PC-9 (cell line): ENCODE data around the gene ZNF438.

ENCODE experiments used
- EZH2 ChIP-seq: fragments of 200-600 bp; sonication (generic); IDR thresholded peaks from 2 replicates; pipeline ENCODE4 v1.8.0; 2017; ENCODE audit warnings: antibody characterized with exemption, low read depth
- TF ChIP-seq, protein P1 (sequence below): fragments of 200-600 bp; sonication (generic); conservative IDR thresholded peaks from 2 replicates; pipeline ENCODE4 v1.6.1; 2017; ENCODE audit warnings: mixed run types, antibody characterized with exemption, mild to moderate bottlenecking, moderate library complexity

- TF ChIP-seq, protein P1, sequence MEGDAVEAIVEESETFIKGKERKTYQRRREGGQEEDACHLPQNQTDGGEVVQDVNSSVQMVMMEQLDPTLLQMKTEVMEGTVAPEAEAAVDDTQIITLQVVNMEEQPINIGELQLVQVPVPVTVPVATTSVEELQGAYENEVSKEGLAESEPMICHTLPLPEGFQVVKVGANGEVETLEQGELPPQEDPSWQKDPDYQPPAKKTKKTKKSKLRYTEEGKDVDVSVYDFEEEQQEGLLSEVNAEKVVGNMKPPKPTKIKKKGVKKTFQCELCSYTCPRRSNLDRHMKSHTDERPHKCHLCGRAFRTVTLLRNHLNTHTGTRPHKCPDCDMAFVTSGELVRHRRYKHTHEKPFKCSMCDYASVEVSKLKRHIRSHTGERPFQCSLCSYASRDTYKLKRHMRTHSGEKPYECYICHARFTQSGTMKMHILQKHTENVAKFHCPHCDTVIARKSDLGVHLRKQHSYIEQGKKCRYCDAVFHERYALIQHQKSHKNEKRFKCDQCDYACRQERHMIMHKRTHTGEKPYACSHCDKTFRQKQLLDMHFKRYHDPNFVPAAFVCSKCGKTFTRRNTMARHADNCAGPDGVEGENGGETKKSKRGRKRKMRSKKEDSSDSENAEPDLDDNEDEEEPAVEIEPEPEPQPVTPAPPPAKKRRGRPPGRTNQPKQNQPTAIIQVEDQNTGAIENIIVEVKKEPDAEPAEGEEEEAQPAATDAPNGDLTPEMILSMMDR, result no peak
- no peak for TF ChIP-seq EZH2
Observed at GRCh38 chr10:30830315-30831230, 201.1 kb downstream of the ZNF438 start.
